Trophoblast cell (in vitro differentiated cells and primary cell): Measurements from ENCODE around the gene NBEAL2.

Source experiments
- DNase-seq, 2 donors: peaks; one replicate each; pipeline ENCODE4 v3.0.0-alpha.2; 2016
- H2AFZ ChIP-seq: 2 replicates; pipeline ENCODE4 v1.6.1; 2013; ENCODE audit warnings: low read length, moderate library complexity, mild to moderate bottlenecking; ENCODE audit not compliant: insufficient read depth, poor library complexity
- H2AK5ac ChIP-seq: 2 replicates; pipeline ENCODE4 v1.6.1; 2013; ENCODE audit warnings: mild to moderate bottlenecking, low read length
- H2BK120ac ChIP-seq: 2 replicates; pipeline ENCODE4 v1.6.1; 2013; ENCODE audit warnings: low read length, mild to moderate bottlenecking, moderate library complexity; ENCODE audit not compliant: insufficient read depth, poor library complexity
- H2BK12ac ChIP-seq: 2 replicates; pipeline ENCODE4 v1.6.1; 2013; ENCODE audit warnings: mild to moderate bottlenecking, low read length, moderate library complexity
- H2BK5ac ChIP-seq: 2 replicates; pipeline ENCODE4 v1.6.1; 2013; ENCODE audit warnings: low read length, low read depth, moderate library complexity, mild to moderate bottlenecking; ENCODE audit not compliant: poor library complexity
- H3K14ac ChIP-seq: 2 replicates; pipeline ENCODE4 v1.6.1; 2013; ENCODE audit warnings: mild to moderate bottlenecking, low read length
- H3K18ac ChIP-seq: 2 replicates; pipeline ENCODE4 v1.6.1; 2013; ENCODE audit warnings: mild to moderate bottlenecking, low read length
- H3K23ac ChIP-seq: 2 replicates; pipeline ENCODE4 v1.6.1; 2013; ENCODE audit warnings: low read length
- H3K27ac ChIP-seq: 2 replicates; pipeline ENCODE4 v1.5.1; 2013; ENCODE audit warnings: low read depth, mild to moderate bottlenecking, inconsistent platforms, low read length, moderate library complexity
- H3K27me3 ChIP-seq: 2 replicates; pipeline ENCODE4 v1.6.1; 2013; ENCODE audit warnings: inconsistent platforms, mild to moderate bottlenecking, low read length, moderate library complexity; ENCODE audit not compliant: insufficient read depth
- H3K36me3 ChIP-seq, 2 experiments: 1 replicate in 1 of 2; 2 replicates in 1 of 2; pipeline ENCODE4 v1.6.1; 2013; ENCODE audit warnings: low read length in 2 of 2, mild to moderate bottlenecking in 2 of 2, moderate library complexity in 1 of 2; ENCODE audit not compliant: insufficient read depth in 2 of 2, control insufficient read depth in 1 of 2
- H3K4ac ChIP-seq: 2 replicates; pipeline ENCODE4 v1.6.1; 2013; ENCODE audit warnings: low read depth, mild to moderate bottlenecking, low read length, moderate library complexity
- H3K4me1 ChIP-seq, 2 experiments: 1 replicate in 1 of 2; 2 replicates in 1 of 2; pipeline ENCODE4 v1.6.1; 2013; ENCODE audit warnings: low read length in 2 of 2, mild to moderate bottlenecking in 2 of 2, moderate library complexity in 1 of 2; ENCODE audit not compliant: insufficient read depth in 2 of 2, control insufficient read depth in 1 of 2
- H3K4me2 ChIP-seq: 2 replicates; pipeline ENCODE4 v1.6.1; 2013; ENCODE audit warnings: inconsistent platforms, mild to moderate bottlenecking, low read length, moderate library complexity
- H3K4me3 ChIP-seq: 2 replicates; pipeline ENCODE4 v1.5.1; 2013; ENCODE audit warnings: mild to moderate bottlenecking, low read depth, low read length, inconsistent platforms
- H3K79me1 ChIP-seq: one replicate; pipeline ENCODE4 v1.6.1; 2013; ENCODE audit warnings: low read length
- H3K79me2 ChIP-seq: 2 replicates; pipeline ENCODE4 v1.6.1; 2013; ENCODE audit warnings: low read length, mild to moderate bottlenecking; ENCODE audit not compliant: control insufficient read depth, insufficient read depth, poor library complexity
- H3K9ac ChIP-seq: 2 replicates; pipeline ENCODE4 v1.6.1; 2013; ENCODE audit warnings: mild to moderate bottlenecking, low read length
- H3K9me3 ChIP-seq: 2 replicates; pipeline ENCODE4 v1.6.1; 2013; ENCODE audit warnings: low read depth, mild to moderate bottlenecking, control low read depth, inconsistent platforms, low read length; ENCODE audit not compliant: insufficient read depth
- H4K12ac ChIP-seq: 2 replicates; pipeline ENCODE4 v1.6.1; 2013; ENCODE audit warnings: low read depth, mild to moderate bottlenecking, low read length, moderate library complexity
- H4K8ac ChIP-seq: 2 replicates; pipeline ENCODE4 v1.6.1; 2013; ENCODE audit warnings: low read depth, mild to moderate bottlenecking, low read length, moderate library complexity
- H4K91ac ChIP-seq: one replicate; pipeline ENCODE4 v1.6.1; 2013; ENCODE audit warnings: low read depth, mild to moderate bottlenecking, low read length, moderate library complexity
- WGBS: extraction: QIAGEN DNeasy Blood & Tissue Kit; methylation state at CpG from one replicate; pipeline ENCODE4 v1.1.7; 2013; ENCODE audit warnings: missing lambda C conversion rate; ENCODE audit not compliant: insufficient read length, insufficient coverage; ENCODE audit errors: extremely low coverage; 5-methylcytosine and 5-hydroxymethylcytosine counted together

The NBEAL2 gene

DNA sequence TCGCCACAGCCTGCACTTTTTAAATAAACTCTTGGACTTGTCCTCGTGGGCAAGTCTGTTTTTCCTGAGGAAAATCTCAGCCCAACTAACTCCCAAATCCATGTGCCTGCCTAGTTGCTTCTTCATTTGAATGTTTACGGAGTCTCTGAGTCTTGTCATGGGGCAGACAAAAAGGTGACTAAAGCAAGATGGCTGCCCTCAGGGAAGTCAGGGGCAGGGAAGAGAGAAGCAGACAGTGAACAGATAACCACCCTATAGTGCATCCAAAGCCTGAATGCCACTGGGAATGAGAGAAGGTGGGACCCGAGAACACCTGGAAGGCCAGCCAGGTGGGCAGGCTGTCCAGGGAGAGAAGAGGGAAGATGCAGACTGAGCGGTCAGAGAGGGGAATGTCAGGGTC is 24.3 kb upstream of the NBEAL2 start:
- peaks cover 26 to 32% of the 10 kb centered on the region in 2 experiments for H3K4me1 ChIP-seq
- no peak overlapping the region for H3K9ac ChIP-seq
- H3K79me2 ChIP-seq, result peaks cover 30% of the 10 kb centered on the region
- DNase-seq, result no peak
- H3K14ac ChIP-seq, result no peak overlapping the region
- H3K36me3 ChIP-seq, result peaks cover 0 to 2% of the 10 kb centered on the region in 2 experiments
- no peak overlapping the region for H2AK5ac ChIP-seq
- no peaks in the 10 kb centered on the region for H3K27me3 ChIP-seq
- H3K4ac ChIP-seq, result peak overlapping the region; percentile 37
- H2AFZ ChIP-seq, result no peak overlapping the region
- no peak overlapping the region for H2BK12ac ChIP-seq
- H4K12ac ChIP-seq, result no peak overlapping the region
- H4K8ac ChIP-seq, result no peak overlapping the region
- H4K91ac ChIP-seq, result no peak overlapping the region
- H3K23ac ChIP-seq, result no peak overlapping the region
- no peaks in the 10 kb centered on the region for H3K9me3 ChIP-seq
- H3K79me1 ChIP-seq, result peaks cover 2% of the 10 kb centered on the region
- no peak overlapping the region for H2BK120ac ChIP-seq
- H3K18ac ChIP-seq, result peak overlapping the region; percentile 2
- H3K4me2 ChIP-seq, result no peak overlapping the region
- H3K4me3 ChIP-seq, result no peak overlapping the region
- H2BK5ac ChIP-seq, result no peak overlapping the region
- no peak overlapping the region for H3K27ac ChIP-seq
- WGBS, result no CpG with 5 or more reads among the region's 5 CpGs

DNA sequence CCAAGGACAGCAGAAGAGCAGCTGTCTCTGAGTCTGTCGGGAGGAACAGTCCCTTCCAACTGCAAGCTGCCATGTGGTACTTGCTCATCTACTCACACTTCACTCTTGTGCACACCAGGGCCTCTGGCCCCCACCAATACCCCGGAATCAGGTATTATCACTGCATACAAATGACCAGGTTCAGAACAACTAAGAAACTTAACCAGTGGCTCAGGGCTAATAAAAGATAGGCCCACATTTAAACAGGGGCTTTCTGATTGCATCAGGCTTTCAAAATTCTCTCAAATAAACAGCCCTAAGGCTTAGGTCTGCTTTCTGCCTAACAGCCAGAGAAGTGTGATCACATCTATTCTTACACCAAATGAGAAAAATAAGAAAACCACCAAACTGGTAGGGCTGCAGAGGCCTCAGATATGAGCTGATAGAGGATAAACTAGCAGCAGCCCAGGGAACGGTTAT is 23.6 kb upstream of the NBEAL2 start:
- H3K18ac ChIP-seq, result no peak overlapping the region

DNA sequence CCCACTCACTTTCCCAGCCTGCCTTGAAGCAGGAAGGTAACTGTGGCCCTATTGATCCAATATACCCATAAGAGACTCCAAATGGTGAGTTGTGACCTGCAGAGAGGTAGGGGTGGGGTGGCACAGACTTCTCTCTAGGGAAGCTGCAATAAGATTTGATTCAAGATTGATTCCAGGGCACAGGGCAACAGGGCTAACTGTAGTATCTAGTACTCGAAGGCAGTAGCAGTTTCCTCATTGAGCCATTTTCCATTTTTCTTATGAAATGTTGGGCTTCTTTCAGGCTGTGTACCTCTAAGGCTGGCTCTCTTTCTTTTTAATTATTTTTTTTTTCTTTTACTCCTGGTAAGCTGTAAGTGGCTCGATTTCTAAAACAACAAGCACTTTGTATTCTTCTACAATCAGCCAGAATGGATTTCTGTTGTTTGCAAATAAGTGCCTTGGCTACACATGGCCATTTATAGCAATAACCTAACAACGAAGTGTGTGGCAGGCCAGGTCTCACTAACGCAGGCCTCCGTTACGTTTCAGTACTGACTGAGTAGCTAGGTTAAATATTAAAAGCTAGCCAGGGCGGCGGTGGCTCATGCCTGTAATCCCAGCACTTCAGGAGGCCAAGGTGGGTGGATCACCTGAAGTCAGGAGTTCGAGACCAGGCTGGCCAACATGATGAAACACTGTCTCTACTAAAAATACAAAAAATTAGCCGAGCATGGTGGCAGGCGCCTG is 22.2 kb upstream of the NBEAL2 start:
- H3K14ac ChIP-seq, result no peak overlapping the region
- no peak overlapping the region for H3K9ac ChIP-seq
- no peak overlapping the region for H3K4me3 ChIP-seq
- H3K23ac ChIP-seq, result no peak overlapping the region
- WGBS, result no CpG with 5 or more reads among the region's 11 CpGs
- no peak overlapping the region for H4K12ac ChIP-seq
- no peak overlapping the region for H4K8ac ChIP-seq
- no peak overlapping the region for H3K27ac ChIP-seq
- no peak overlapping the region for H3K18ac ChIP-seq
- no peaks in the 10 kb centered on the region for H3K27me3 ChIP-seq
- no peak overlapping the region for H2BK12ac ChIP-seq
- no peak overlapping the region for H2AFZ ChIP-seq
- no peak overlapping the region for H3K4me2 ChIP-seq
- peaks cover 4% of the 10 kb centered on the region for H3K79me1 ChIP-seq
- peaks cover 0 to 2% of the 10 kb centered on the region in 2 experiments for H3K36me3 ChIP-seq
- no peak for DNase-seq
- no peak overlapping the region for H2AK5ac ChIP-seq
- no peak overlapping the region for H2BK120ac ChIP-seq
- no peaks in the 10 kb centered on the region for H3K9me3 ChIP-seq
- no peak overlapping the region for H2BK5ac ChIP-seq
- H3K79me2 ChIP-seq, result peaks cover 29% of the 10 kb centered on the region
- H3K4me1 ChIP-seq, result peaks cover 36 to 42% of the 10 kb centered on the region in 2 experiments
- H3K4ac ChIP-seq, result peak overlapping the region; percentile 18
- no peak overlapping the region for H4K91ac ChIP-seq

More for the DNA sequence above, 23.6 kb upstream of the NBEAL2 start:
- Histone ChIP-seq H4K8ac (no peak overlapping the region), H2AK5ac (no peak overlapping the region), H3K14ac (no peak overlapping the region), H2BK5ac (no peak overlapping the region), H3K9ac (no peak overlapping the region), H3K4me3 (no peak overlapping the region), H3K36me3 (peaks cover 0 to 2% of the 10 kb centered on the region in 2 experiments), H3K27me3 (no peaks in the 10 kb centered on the region), H3K9me3 (no peaks in the 10 kb centered on the region), H3K79me1 (peaks cover 3% of the 10 kb centered on the region), H4K91ac (no peak overlapping the region), H3K27ac (no peak overlapping the region), H2AFZ (no peak overlapping the region), H2BK12ac (no peak overlapping the region), H4K12ac (no peak overlapping the region), H3K23ac (no peak overlapping the region), H3K4ac (peak overlapping the region; percentile 5), H3K79me2 (peaks cover 31% of the 10 kb centered on the region), H3K4me1 (peaks cover 32 to 37% of the 10 kb centered on the region in 2 experiments), H2BK120ac (no peak overlapping the region), H3K4me2 (no peak overlapping the region)
- no peak for DNase-seq
- WGBS, result no CpG with 5 or more reads among the region's 3 CpGs

DNA sequence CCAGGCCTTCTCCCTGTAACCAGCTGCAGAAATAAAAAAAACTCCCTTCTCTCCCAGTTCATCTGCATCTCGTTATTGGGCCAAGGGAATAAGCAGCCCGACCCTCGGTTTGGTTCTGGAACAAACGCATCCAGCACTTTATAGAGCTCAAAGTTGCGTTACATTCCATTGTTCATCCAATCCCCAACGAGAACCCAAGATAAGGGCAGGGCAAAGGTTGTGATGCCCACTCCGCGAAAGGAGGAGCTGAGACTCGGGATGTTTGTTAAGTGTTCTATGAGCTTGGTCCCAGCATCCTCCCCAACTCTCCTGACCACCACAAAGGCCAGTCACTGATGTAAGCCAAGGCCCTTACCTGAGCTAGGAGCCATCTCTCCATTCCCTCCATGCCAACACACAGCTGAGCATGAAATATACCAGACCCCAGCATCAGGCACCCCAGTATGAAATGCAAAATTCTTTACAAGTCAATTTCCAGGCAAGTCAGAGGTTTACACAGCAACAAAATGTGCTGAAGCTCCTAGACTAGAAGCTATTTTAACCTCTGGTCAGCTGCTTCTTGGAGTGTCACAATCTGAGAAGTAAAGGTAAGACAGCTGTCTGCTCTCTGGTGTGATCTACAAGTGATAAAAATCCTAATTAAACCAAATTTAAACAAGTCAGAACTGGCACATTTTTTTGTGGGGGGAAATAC is 20.9 kb upstream of the NBEAL2 start:
- Histone ChIP-seq H3K18ac (no peak overlapping the region), H2BK12ac (no peak overlapping the region), H2AK5ac (no peak overlapping the region), H3K14ac (no peak overlapping the region), H3K36me3 (peaks cover 0 to 2% of the 10 kb centered on the region in 2 experiments), H3K23ac (no peak overlapping the region), H2BK120ac (no peak overlapping the region), H3K79me2 (peaks cover 28% of the 10 kb centered on the region), H3K27me3 (no peaks in the 10 kb centered on the region), H3K9me3 (no peaks in the 10 kb centered on the region), H3K4me1 (peaks cover 36 to 42% of the 10 kb centered on the region in 2 experiments), H3K27ac (no peak overlapping the region), H3K79me1 (peaks cover 4% of the 10 kb centered on the region), H4K8ac (no peak overlapping the region), H2AFZ (no peak overlapping the region), H3K4me3 (no peak overlapping the region), H3K4ac (peak overlapping the region; percentile 73), H4K12ac (no peak overlapping the region), H2BK5ac (no peak overlapping the region), H4K91ac (no peak overlapping the region), H3K9ac (no peak overlapping the region), H3K4me2 (no peak overlapping the region)
- no peak for DNase-seq
- no CpG with 5 or more reads among the region's 9 CpGs for WGBS
